CD14-positive monocyte (primary cell): Measurements from ENCODE around the gene RAD51D. TPM values are rescaled to one million over a fixed set of nuclear protein-coding genes. Genes with fewer than 3 reads are reported as not detected.

Experiments
- DNase-seq, 3 donors: peaks; one replicate each; pipeline ENCODE4 v3.0.0-alpha.2; 2011 to 2022
- H2AFZ ChIP-seq: 2 replicates; pipeline ENCODE4 v1.6.0; 2012; ENCODE audit warnings: mild to moderate bottlenecking, low read depth, low read length, inconsistent platforms; ENCODE audit not compliant: insufficient read depth, poor library complexity, severe bottlenecking
- H3K27ac ChIP-seq, 2 donors: 1 replicate in 1 of 2; 2 replicates in 1 of 2; pipeline ENCODE4 v1.5.1; 2012 to 2013; ENCODE audit warnings: low read length in 2 of 2, control low read depth in 1 of 2, inconsistent platforms in 1 of 2, low read depth in 1 of 2, mild to moderate bottlenecking in 1 of 2
- H3K27me3 ChIP-seq, 2 donors: one replicate each; pipeline versions ENCODE4 v1.6.0 to v1.6.1; 2011 to 2013; ENCODE audit warnings: low read length in 2 of 2; ENCODE audit not compliant: control insufficient read depth in 2 of 2, insufficient read depth in 2 of 2
- H3K36me3 ChIP-seq, 2 donors: replicated peaks in 1 of 2; 1 replicate in 1 of 2; 2 replicates in 1 of 2; pipeline versions ENCODE4 v1.5.1 to v1.6.1; 2012 to 2013; ENCODE audit warnings: low read length in 2 of 2, control low read depth in 1 of 2, inconsistent platforms in 1 of 2, mild to moderate bottlenecking in 1 of 2; ENCODE audit not compliant: insufficient read depth in 2 of 2, control insufficient read depth in 1 of 2
- H3K4me1 ChIP-seq, 2 donors: 1 replicate in 1 of 2; 2 replicates in 1 of 2; pipeline versions ENCODE4 v1.5.1 to v1.6.1; 2012 to 2013; ENCODE audit warnings: low read length in 2 of 2, control low read depth in 1 of 2, inconsistent platforms in 1 of 2, mild to moderate bottlenecking in 1 of 2, moderate library complexity in 1 of 2; ENCODE audit not compliant: insufficient read depth in 2 of 2, control insufficient read depth in 1 of 2
- H3K4me2 ChIP-seq: replicated peaks from 2 replicates; pipeline ENCODE3; 2012; ENCODE audit warnings: low read length, moderate library complexity, mild to moderate bottlenecking; ENCODE audit not compliant: poor library complexity, severe bottlenecking; ENCODE audit errors: extremely low read depth
- H3K4me3 ChIP-seq, 3 experiments: fragments of 200-600 bp in 1 of 3; sonication (generic) in 1 of 3; replicated peaks in 1 of 3; 1 replicate in 2 of 3; 2 replicates in 1 of 3; pipeline ENCODE4 v1.5.1; 2011 to 2013; ENCODE audit warnings: low read length in 3 of 3, mild to moderate bottlenecking in 3 of 3, control low read depth in 2 of 3, low read depth in 2 of 3, inconsistent platforms in 1 of 3, moderate library complexity in 1 of 3
- H3K79me2 ChIP-seq: 2 replicates; pipeline ENCODE4 v1.6.0; 2012; ENCODE audit warnings: mild to moderate bottlenecking, control low read depth, inconsistent platforms, low read length, moderate library complexity; ENCODE audit not compliant: insufficient read depth
- H3K9ac ChIP-seq: 2 replicates; pipeline ENCODE4 v1.6.0; 2017; ENCODE audit warnings: low read length, mild to moderate bottlenecking; ENCODE audit not compliant: insufficient read depth, poor library complexity, severe bottlenecking
- H3K9me3 ChIP-seq, 2 donors: replicated peaks in 1 of 2; 1 replicate in 1 of 2; 2 replicates in 1 of 2; pipeline versions ENCODE4 v1.5.1 to v1.6.1; 2012 to 2013; ENCODE audit warnings: low read length in 2 of 2, control low read depth in 1 of 2; ENCODE audit not compliant: control insufficient read depth in 1 of 2, insufficient read depth in 1 of 2
- H4K20me1 ChIP-seq: 2 replicates; pipeline ENCODE4 v1.6.0; 2012; ENCODE audit warnings: mild to moderate bottlenecking, low read length, control low read depth, moderate library complexity; ENCODE audit not compliant: insufficient read depth
- H3K27ac Mint-ChIP-seq, 7 donors: one replicate each; pipeline ENCODE4 v1.8.0; 2020; ENCODE audit warnings: mild to moderate bottlenecking in 7 of 7, mixed read lengths in 7 of 7, moderate library complexity in 6 of 7, inconsistent platforms in 2 of 7
- H3K27me3 Mint-ChIP-seq, 3 donors: one replicate each; pipeline ENCODE4 v1.8.0; 2021 to 2022; ENCODE audit warnings: low read depth in 3 of 3, mild to moderate bottlenecking in 3 of 3, mixed read lengths in 3 of 3, moderate library complexity in 3 of 3, inconsistent platforms in 1 of 3
- H3K36me3 Mint-ChIP-seq, 2 donors: one replicate each; pipeline ENCODE4 v1.8.0; 2020; ENCODE audit warnings: mixed read lengths in 2 of 2, inconsistent platforms in 1 of 2, mild to moderate bottlenecking in 1 of 2
- H3K4me1 Mint-ChIP-seq: one replicate; pipeline ENCODE4 v1.8.0; 2020; ENCODE audit warnings: mild to moderate bottlenecking, mixed read lengths
- H3K4me3 Mint-ChIP-seq, 2 donors: one replicate each; pipeline ENCODE4 v1.8.0; 2020; ENCODE audit warnings: mild to moderate bottlenecking in 2 of 2, mixed read lengths in 2 of 2, moderate library complexity in 1 of 2
- H3K9me3 Mint-ChIP-seq, 7 donors: one replicate each; pipeline ENCODE4 v1.8.0; 2020 to 2022; ENCODE audit warnings: mixed read lengths in 7 of 7, mild to moderate bottlenecking in 6 of 7, moderate library complexity in 6 of 7, inconsistent platforms in 2 of 7
- WGBS: methylation state at CpG from one replicate; pipeline ENCODE4 v1.1.5; 2013; ENCODE audit warnings: missing lambda C conversion rate; ENCODE audit not compliant: insufficient coverage; 5-methylcytosine and 5-hydroxymethylcytosine counted together
- intact Hi-C, 2 donors: fragments of 100-400 bp; cut with micrococcal nuclease; formaldehyde crosslinking; loops; one replicate each; pipeline versions ENCODE4 v1.15.0 to v1.15.1; 2023
- polyA plus RNA-seq, 3 donors: library from polyadenylated mRNA; depleted of rRNA in 1 of 3; unstranded in 2 of 3; stranded (reverse) in 1 of 3; fragments of 300-500 nt in 2 of 3; fragments of >200 nt in 1 of 3; fragmentation: Illumina TruSeq in 2 of 3; gene quantifications; 1 replicate in 2 of 3; 2 replicates in 1 of 3; pipeline ENCODE4 v1.2.3, GENCODE V29; 2012 to 2021
- TF ChIP-seq, protein P1 (sequence below): fragments of 200-600 bp; IDR thresholded peaks from one replicate; pipeline ENCODE4 v1.8.0; 2022; ENCODE audit warnings: antibody characterized with exemption, mild to moderate bottlenecking

RAD51D gene
- polyA plus RNA-seq, 3 donors = 4.4 to 6.9 (median 5.8) TPM

- H2AFZ ChIP-seq = peak within 1 kb of the TSS; percentile 92
- peak within 1 kb of the TSS in 2 of 7 donors; percentile 19 to 41 for H3K27ac Mint-ChIP-seq
- H3K36me3 ChIP-seq = peaks cover 21 to 27% of the 10 kb centered on the region in 2 donors
- peaks cover 0 to 13% of the 10 kb centered on the region in 2 donors for H3K4me1 ChIP-seq
- H3K4me2 ChIP-seq = peak within 1 kb of the TSS; percentile 87
- intact Hi-C loops = no loop called here
- no peaks in the 10 kb centered on the region for H3K27me3 ChIP-seq
- H4K20me1 ChIP-seq = no peaks in the 10 kb centered on the region
- H3K27ac ChIP-seq = peak within 1 kb of the TSS in 1 of 2 donors; percentile 30
- peaks cover 11% of the 10 kb centered on the region for H3K79me2 ChIP-seq
- H3K4me3 ChIP-seq = peak within 1 kb of the TSS; percentile 57 to 93 (median 82)
- H3K4me1 Mint-ChIP-seq = peaks cover 11% of the 10 kb centered on the region
- peak within 1 kb of the TSS; percentile 83 to 91 for H3K4me3 Mint-ChIP-seq
- under 1% methylated on average over 37 of the region's 65 CpGs for WGBS
- H3K9ac ChIP-seq = peak within 1 kb of the TSS; percentile 59
- DNase-seq = peak; percentile 59 to 70 (median 67)
- no peaks in the 10 kb centered on the region for H3K9me3 Mint-ChIP-seq
- TF ChIP-seq, protein P1, sequence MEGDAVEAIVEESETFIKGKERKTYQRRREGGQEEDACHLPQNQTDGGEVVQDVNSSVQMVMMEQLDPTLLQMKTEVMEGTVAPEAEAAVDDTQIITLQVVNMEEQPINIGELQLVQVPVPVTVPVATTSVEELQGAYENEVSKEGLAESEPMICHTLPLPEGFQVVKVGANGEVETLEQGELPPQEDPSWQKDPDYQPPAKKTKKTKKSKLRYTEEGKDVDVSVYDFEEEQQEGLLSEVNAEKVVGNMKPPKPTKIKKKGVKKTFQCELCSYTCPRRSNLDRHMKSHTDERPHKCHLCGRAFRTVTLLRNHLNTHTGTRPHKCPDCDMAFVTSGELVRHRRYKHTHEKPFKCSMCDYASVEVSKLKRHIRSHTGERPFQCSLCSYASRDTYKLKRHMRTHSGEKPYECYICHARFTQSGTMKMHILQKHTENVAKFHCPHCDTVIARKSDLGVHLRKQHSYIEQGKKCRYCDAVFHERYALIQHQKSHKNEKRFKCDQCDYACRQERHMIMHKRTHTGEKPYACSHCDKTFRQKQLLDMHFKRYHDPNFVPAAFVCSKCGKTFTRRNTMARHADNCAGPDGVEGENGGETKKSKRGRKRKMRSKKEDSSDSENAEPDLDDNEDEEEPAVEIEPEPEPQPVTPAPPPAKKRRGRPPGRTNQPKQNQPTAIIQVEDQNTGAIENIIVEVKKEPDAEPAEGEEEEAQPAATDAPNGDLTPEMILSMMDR = peak; percentile 97
- peaks cover 19 to 20% of the 10 kb centered on the region in 2 donors for H3K36me3 Mint-ChIP-seq
- no peaks in the 10 kb centered on the region for H3K9me3 ChIP-seq
- peaks cover 0 to 3% (median 2%) of the 10 kb centered on the region in 3 donors for H3K27me3 Mint-ChIP-seq
Observed at GRCh38 chr17:35141681-35142466, 22.2 kb upstream of the RAD51D start, which contains the start of gene NLE1. Gene NLE1 (minus strand): TSS chr17:35142303. CDS start chr17:35142275, 28 bp downstream.

DNA sequence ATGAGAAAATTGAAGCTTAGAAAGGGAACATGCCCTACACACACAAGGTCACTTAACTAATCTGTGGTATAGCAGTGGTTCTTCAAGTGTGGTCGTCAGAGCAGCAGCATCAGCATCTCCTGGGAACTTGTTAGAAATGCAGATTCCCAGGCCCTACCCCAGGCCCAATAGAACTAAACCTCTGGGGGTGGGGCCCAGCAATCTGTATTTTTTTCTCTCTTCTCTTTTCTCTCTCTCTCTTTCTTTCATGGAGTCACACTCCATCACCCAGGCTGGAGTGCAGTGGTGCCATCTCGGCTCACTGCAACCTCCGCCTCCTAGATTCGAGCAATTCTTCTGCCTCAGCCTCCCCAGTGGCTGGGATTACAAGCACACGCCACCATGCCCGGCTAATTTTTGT, 18.6 kb upstream of the RAD51D start:
- Mint-ChIP-seq H3K27ac (peak overlapping the region in 1 of 7 donors; percentile 38), H3K4me3 (no peak overlapping the region), H3K4me1 (peaks cover 11% of the 10 kb centered on the region), H3K36me3 (peaks cover 53 to 56% of the 10 kb centered on the region in 2 donors), H3K27me3 (peaks cover 0 to 2% (median 0%) of the 10 kb centered on the region in 3 donors), H3K9me3 (no peaks in the 10 kb centered on the region)
- H3K4me2 ChIP-seq = no peak overlapping the region
- H4K20me1 ChIP-seq = no peaks in the 10 kb centered on the region
- H2AFZ ChIP-seq = no peak overlapping the region
- peaks cover 56 to 64% of the 10 kb centered on the region in 2 donors for H3K36me3 ChIP-seq
- intact Hi-C loops = no loop called here
- H3K27ac ChIP-seq = no peak overlapping the region
- DNase-seq = no peak
- H3K9ac ChIP-seq = no peak overlapping the region
- no peaks in the 10 kb centered on the region for H3K9me3 ChIP-seq
- H3K4me3 ChIP-seq = no peak overlapping the region
- H3K79me2 ChIP-seq = peaks cover 11% of the 10 kb centered on the region
- TF ChIP-seq, protein P1 = no peak
- H3K4me1 ChIP-seq = peaks cover 0 to 13% of the 10 kb centered on the region in 2 donors
- no peaks in the 10 kb centered on the region for H3K27me3 ChIP-seq
- WGBS = 83% methylated on average over 1 of the region's 6 CpGs
